HCEC 1CT (cell line): ENCODE measurements around the gene ZNF423.
"Not testable (repeated sequence)": the region's sequence is repeated elsewhere in the genome, so short reads cannot be mapped to it uniquely, and the experiment has no call there.

Experiments used
- DNase-seq: peaks from one replicate; pipeline ENCODE4 v3.0.0-alpha.2; 2017

Gene ZNF423

GRCh38 chr16:49521734-49522325 lies 334.1 kb downstream of the ZNF423 start:
- DNase-seq: no peak

GRCh38 chr16:49520492-49521038 lies 335.3 kb downstream of the ZNF423 start:
- no peak for DNase-seq

GRCh38 chr16:49519741-49520140 lies 336.2 kb downstream of the ZNF423 start:
- no peak for DNase-seq

GRCh38 chr16:49519008-49519656 lies 336.8 kb downstream of the ZNF423 start:
- DNase-seq: no peak

GRCh38 chr16:49516382-49517036 lies 339.4 kb downstream of the ZNF423 start:
- DNase-seq: no peak

GRCh38 chr16:49515861-49516260 lies 340.1 kb downstream of the ZNF423 start:
- no peak for DNase-seq

GRCh38 chr16:49515016-49515565 lies 340.8 kb downstream of the ZNF423 start:
- no peak for DNase-seq

- DNase-seq: no peak
Measured at GRCh38 chr16:49514073-49514980, 341.6 kb downstream of the ZNF423 start.

GRCh38 chr16:49513040-49513439 lies 342.9 kb downstream of the ZNF423 start:
- no peak for DNase-seq

- no peak for DNase-seq
Measured at GRCh38 chr16:49510654-49511305, 345.1 kb downstream of the ZNF423 start.

GRCh38 chr16:49510141-49510540 lies 345.8 kb downstream of the ZNF423 start:
- DNase-seq: no peak

GRCh38 chr16:49506058-49507013 lies 349.6 kb downstream of the ZNF423 start:
- DNase-seq: not testable (repeated sequence)

- no peak for DNase-seq
Measured at GRCh38 chr16:49505556-49505955, 350.4 kb downstream of the ZNF423 start.

GRCh38 chr16:49504626-49505025 lies 351.3 kb downstream of the ZNF423 start:
- no peak for DNase-seq

GRCh38 chr16:49504023-49504364 lies 351.9 kb downstream of the ZNF423 start:
- no peak for DNase-seq

- DNase-seq: no peak
Measured at GRCh38 chr16:49503256-49504022, 352.5 kb downstream of the ZNF423 start.

- no peak for DNase-seq
Measured at GRCh38 chr16:49502136-49502881, 353.6 kb downstream of the ZNF423 start.

GRCh38 chr16:49499869-49500610 lies 355.9 kb downstream of the ZNF423 start:
- no peak for DNase-seq

GRCh38 chr16:49499414-49499785 lies 356.5 kb downstream of the ZNF423 start:
- DNase-seq: no peak
